Nephron (organoid): Measurements from ENCODE around the gene COA5.

Experiments used
- H3K27ac Mint-ChIP-seq, 3 experiments: 2 replicates each; pipeline ENCODE4 v1.8.0; 2020; ENCODE audit warnings: mixed read lengths in 3 of 3, mild to moderate bottlenecking in 2 of 3, moderate library complexity in 1 of 3
- H3K27me3 Mint-ChIP-seq: 2 replicates; pipeline ENCODE4 v1.8.0; 2021; ENCODE audit warnings: low read depth, mild to moderate bottlenecking, moderate library complexity, mixed read lengths
- H3K36me3 Mint-ChIP-seq: 2 replicates; pipeline ENCODE4 v1.8.0; 2020; ENCODE audit warnings: low read depth, mixed read lengths
- H3K4me1 Mint-ChIP-seq: 2 replicates; pipeline ENCODE4 v1.8.0; 2020; ENCODE audit warnings: mixed read lengths
- H3K4me3 Mint-ChIP-seq, 3 experiments: 2 replicates each; pipeline ENCODE4 v1.8.0; 2020; ENCODE audit warnings: mild to moderate bottlenecking in 3 of 3, mixed read lengths in 3 of 3, moderate library complexity in 2 of 3
- H3K9me3 Mint-ChIP-seq: 2 replicates; pipeline ENCODE4 v1.8.0; 2020; ENCODE audit warnings: mixed read lengths
- CTCF ChIP-seq, 3 experiments: fragments of 200-600 bp; sonication (generic); IDR thresholded peaks; one replicate each; pipeline ENCODE4 v1.5.0; 2021; ENCODE audit warnings: antibody characterized with exemption in 3 of 3; ENCODE audit not compliant: unreplicated experiment in 3 of 3

COA5 gene

DNA sequence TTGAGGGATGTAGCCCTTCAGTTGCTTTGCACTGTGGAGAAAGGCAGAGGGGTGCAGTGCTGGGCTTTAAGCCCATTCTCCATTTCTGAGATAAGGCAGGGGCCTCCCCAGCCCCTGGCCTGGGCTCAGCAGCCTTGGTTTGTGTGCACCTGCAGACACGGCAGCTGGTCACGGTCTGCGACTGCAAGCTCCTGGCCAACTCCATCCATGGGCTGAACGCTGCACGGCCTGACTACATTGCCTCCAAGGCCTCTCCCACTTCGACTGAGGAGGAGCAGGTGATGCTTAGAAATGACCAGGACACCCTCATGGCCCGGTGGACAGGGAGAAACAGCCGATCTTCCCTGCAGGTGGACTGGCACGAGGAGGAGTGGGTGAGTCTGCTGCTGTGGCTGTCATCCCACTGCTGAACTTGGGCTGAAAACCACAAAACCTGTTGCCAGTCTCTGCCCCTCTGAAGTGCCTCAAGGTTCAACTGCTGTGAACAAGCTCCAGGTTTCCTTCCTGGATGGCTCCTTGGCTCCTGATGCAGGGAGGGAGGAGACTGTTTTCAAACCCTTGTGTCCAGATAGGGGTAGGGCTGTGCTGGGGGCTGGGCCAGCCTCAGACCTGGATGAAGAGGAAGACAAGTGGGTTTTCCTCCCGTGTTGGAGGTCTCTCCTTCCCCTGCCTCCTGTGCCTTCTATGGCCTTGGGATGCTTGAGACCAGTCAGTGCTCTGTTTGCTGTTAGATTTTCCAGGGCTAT lies 54.0 kb downstream of the COA5 start:
- Mint-ChIP-seq H3K4me3 (no peak overlapping the region), H3K27me3 (no peaks in the 10 kb centered on the region), H3K27ac (no peak overlapping the region), H3K36me3 (peaks cover 45% of the 10 kb centered on the region), H3K9me3 (no peaks in the 10 kb centered on the region), H3K4me1 (no peaks in the 10 kb centered on the region)
- no peak for TF ChIP-seq CTCF (IDR thresholded peaks at IDR 0.05; ENCODE audit: unreplicated experiment in 3 of 3)

DNA sequence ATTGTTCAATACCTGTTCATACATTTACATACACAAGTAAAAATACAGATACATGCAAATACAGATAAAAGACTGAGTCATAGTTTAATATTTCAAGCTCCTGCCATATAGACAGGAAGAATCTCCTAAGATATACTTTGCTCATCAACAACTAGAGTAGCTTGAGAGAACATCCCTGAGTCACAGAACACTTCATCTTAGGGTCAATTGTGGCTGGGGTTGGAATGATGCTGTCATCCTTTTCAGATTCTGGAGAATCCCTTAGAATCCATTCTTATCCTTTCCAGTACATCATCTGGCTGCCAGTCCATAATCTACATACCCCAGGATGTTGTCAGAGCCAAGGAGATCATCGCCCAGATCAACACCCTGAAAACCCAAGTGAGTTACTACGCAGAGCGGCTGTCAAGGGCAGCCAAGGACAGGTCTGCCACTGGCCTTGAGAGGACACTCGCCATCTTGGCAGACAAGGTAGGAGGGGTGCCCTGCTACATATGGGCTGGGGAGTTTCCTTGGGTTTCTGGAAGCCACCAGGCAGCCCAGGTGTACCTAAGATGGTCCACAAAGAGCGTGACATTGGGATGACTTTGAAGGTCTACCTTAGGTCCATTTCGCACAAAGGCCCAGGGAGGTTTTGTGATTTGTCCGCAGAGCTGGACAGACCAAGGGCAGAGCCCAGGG lies 55.7 kb downstream of the COA5 start:
- Mint-ChIP-seq H3K27ac (no peak overlapping the region), H3K27me3 (no peaks in the 10 kb centered on the region)

DNA sequence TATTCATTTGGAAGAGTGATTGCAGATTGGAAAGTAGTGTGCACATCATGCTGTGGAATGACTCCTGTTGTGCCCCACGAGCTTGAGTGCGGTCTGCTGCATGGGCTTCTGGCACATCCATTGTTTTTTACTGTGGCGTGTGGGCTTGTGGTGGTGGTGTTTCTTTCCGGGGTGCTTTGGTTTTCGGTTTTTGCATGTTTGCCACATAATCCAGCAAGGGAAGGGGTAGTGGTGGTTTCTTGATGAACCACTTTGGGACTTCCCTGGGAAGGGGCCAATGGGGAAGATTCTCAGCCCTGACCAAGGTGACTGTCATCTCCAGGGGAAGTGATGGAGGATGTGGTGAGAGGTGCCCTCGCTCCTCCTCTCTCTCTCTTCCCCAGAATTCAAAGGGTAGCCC lies 57.0 kb downstream of the COA5 start:
- Mint-ChIP-seq H3K36me3 (peaks cover 40% of the 10 kb centered on the region), H3K4me1 (no peaks in the 10 kb centered on the region), H3K27me3 (no peaks in the 10 kb centered on the region), H3K27ac (no peak overlapping the region), H3K4me3 (no peak overlapping the region), H3K9me3 (no peaks in the 10 kb centered on the region)
- no peak for TF ChIP-seq CTCF (IDR thresholded peaks at IDR 0.05; ENCODE audit: unreplicated experiment in 3 of 3)

More for the DNA sequence above, 55.7 kb downstream of the COA5 start:
- no peak overlapping the region for H3K4me3 Mint-ChIP-seq
- no peaks in the 10 kb centered on the region for H3K9me3 Mint-ChIP-seq
- H3K4me1 Mint-ChIP-seq, result no peaks in the 10 kb centered on the region
- H3K36me3 Mint-ChIP-seq, result peaks cover 35% of the 10 kb centered on the region
- TF ChIP-seq CTCF (IDR thresholded peaks at IDR 0.05; ENCODE audit: unreplicated experiment in 3 of 3), result no peak

DNA sequence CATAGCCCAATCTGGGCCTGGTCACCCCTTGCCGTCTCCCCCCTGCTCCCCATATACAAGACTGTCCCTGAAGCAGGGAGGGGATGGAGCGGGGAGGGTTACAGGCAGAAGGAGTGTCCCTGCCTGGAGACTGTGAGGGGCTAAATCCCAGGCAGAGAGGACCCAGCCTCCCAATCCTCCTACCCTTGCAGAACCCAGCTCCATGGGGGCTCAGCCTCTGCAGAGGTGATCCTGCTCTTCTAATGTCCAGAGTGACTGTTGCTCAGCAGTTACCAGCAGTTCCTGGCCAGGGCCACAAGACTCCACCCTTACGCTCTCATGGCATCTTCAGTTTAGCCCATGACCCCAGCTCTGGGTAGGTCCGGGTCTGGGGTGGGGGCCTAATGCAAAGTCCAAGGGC lies 58.1 kb downstream of the COA5 start:
- Mint-ChIP-seq H3K27me3 (no peaks in the 10 kb centered on the region), H3K27ac (no peak overlapping the region), H3K9me3 (no peaks in the 10 kb centered on the region), H3K4me1 (no peaks in the 10 kb centered on the region), H3K36me3 (peaks cover 45% of the 10 kb centered on the region), H3K4me3 (no peak overlapping the region)
- no peak for TF ChIP-seq CTCF (IDR thresholded peaks at IDR 0.05; ENCODE audit: unreplicated experiment in 3 of 3)
